HepG2 (cell line): ENCODE results near the gene AMIGO3. TPM values are rescaled to one million over a fixed set of nuclear protein-coding genes. Genes with fewer than 3 reads are reported as not detected.

Experiments
- ETS1 ChIP-seq: sonication (generic); formaldehyde crosslinking; IDR thresholded peaks from 2 replicates; pipeline ENCODE4 v1.4.0; 2020; ENCODE audit warnings: missing genetic modification reagents
- FUBP1 ChIP-seq: sonication (generic); formaldehyde crosslinking; IDR thresholded peaks from 2 replicates; pipeline ENCODE4 v1.5.1; 2020; ENCODE audit warnings: missing genetic modification reagents, mild to moderate bottlenecking, borderline replicate concordance
- HMG20B ChIP-seq: conservative IDR thresholded peaks from 2 replicates; pipeline ENCODE4 v1.6.1; 2016; ENCODE audit warnings: missing genetic modification reagents, missing compliant biosample characterization
- NBN ChIP-seq: fragments of 450-650 bp; conservative IDR thresholded peaks from 2 replicates; pipeline ENCODE4 v1.6.1; 2017
- PBX3 ChIP-seq: sonication (generic); formaldehyde crosslinking; IDR thresholded peaks from 2 replicates; pipeline ENCODE4 v1.8.1; 2023; ENCODE audit warnings: missing genetic modification reagents, inconsistent platforms, borderline replicate concordance
- POLR2G ChIP-seq: fragments of 200-400 bp; formaldehyde crosslinking; IDR thresholded peaks from 2 replicates; pipeline ENCODE4 v1.6.1; 2018; ENCODE audit warnings: mild to moderate bottlenecking, low read depth, low read length, moderate library complexity
- TBP ChIP-seq: sonication (generic); formaldehyde crosslinking; IDR thresholded peaks from 2 replicates; pipeline ENCODE4 v1.5.0; 2020; ENCODE audit warnings: missing genetic modification reagents
- ZBTB14 ChIP-seq: sonication (generic); formaldehyde crosslinking; IDR thresholded peaks from 2 replicates; pipeline ENCODE4 v1.4.0; 2020; ENCODE audit warnings: missing genetic modification reagents
- ZBTB7A ChIP-seq: sonication (generic); formaldehyde crosslinking; IDR thresholded peaks from 2 replicates; pipeline ENCODE4 v1.8.0; 2022; ENCODE audit warnings: mild to moderate bottlenecking, missing genetic modification reagents
- ZNF136 ChIP-seq: sonication (generic); formaldehyde crosslinking; IDR thresholded peaks from 2 replicates; pipeline ENCODE4 v1.8.1; 2022; ENCODE audit warnings: low read depth, mild to moderate bottlenecking, moderate library complexity, missing genetic modification reagents
- ZNF260 ChIP-seq: sonication (generic); formaldehyde crosslinking; IDR thresholded peaks from 2 replicates; pipeline ENCODE4 v1.4.0; 2020; ENCODE audit warnings: missing genetic modification reagents, low read depth, mild to moderate bottlenecking, borderline replicate concordance
- ZNF674 ChIP-seq: sonication (generic); formaldehyde crosslinking; IDR thresholded peaks from 2 replicates; pipeline ENCODE4 v1.5.0; 2020; ENCODE audit warnings: low read depth, mild to moderate bottlenecking, missing genetic modification reagents
- ZNF781 ChIP-seq: sonication (generic); formaldehyde crosslinking; IDR thresholded peaks from 2 replicates; pipeline ENCODE4 v1.5.1; 2020; ENCODE audit warnings: borderline replicate concordance, mild to moderate bottlenecking, missing genetic modification reagents; ENCODE audit errors: not compliant biosample characterization
- ZNF879 ChIP-seq: sonication (generic); formaldehyde crosslinking; IDR thresholded peaks from 2 replicates; pipeline ENCODE4 v1.8.1; 2023; ENCODE audit warnings: missing genetic modification reagents
- polyA plus RNA-seq, 8 experiments: library from polyadenylated mRNA; depleted of rRNA in 3 of 8; stranded (reverse) in 7 of 8; unstranded in 1 of 8; fragments of >200 nt; fragmentation: Illumina TruSeq in 4 of 8; extraction: Trizol in 4 of 8; gene quantifications; 2 replicates each; pipeline versions ENCODE4 v1.2.1 to v1.2.3, GENCODE V29; 2011 to 2016; ENCODE audit warnings: low read depth in 4 of 8, missing spikeins in 1 of 8, mixed read lengths in 1 of 8; ENCODE audit not compliant: insufficient read depth in 1 of 8
- total RNA-seq, 5 experiments: library from RNA; depleted of rRNA; stranded (reverse); fragments of >200 nt; fragmentation: Illumina TruSeq; extraction: Trizol; gene quantifications; 2 replicates each; pipeline ENCODE4 v1.2.3, GENCODE V29; 2016; ENCODE audit warnings: low read depth in 1 of 5
- TF ChIP-seq, protein P1 (sequence below): sonication (generic); formaldehyde crosslinking; IDR thresholded peaks from 2 replicates; pipeline ENCODE4 v1.4.0; 2020; ENCODE audit warnings: mild to moderate bottlenecking, missing genetic modification reagents
- TF ChIP-seq, protein P2 (sequence below): fragments of 450-650 bp; IDR thresholded peaks from 2 replicates; pipeline ENCODE4 v1.6.1; 2017; ENCODE audit warnings: mild to moderate bottlenecking

The AMIGO3 gene
- total and polyA plus RNA-seq, 2 of the 13 experiments (the other 11 are each of a cell fraction or from before 2014, with no cell fraction given): 0.35 TPM; not detected in 1

GRCh38 chr3:49673715-49674496, 45.6 kb downstream of the AMIGO3 start, which contains the start of gene APEH (continued):
- TF ChIP-seq ZBTB14 (CRISPR knock-in tag) (peak; percentile 77), ZNF136 (CRISPR knock-in tag) (peak; percentile 95; the same call in 1 of the 2 replicates), FUBP1 (CRISPR knock-in tag) (no peak), TBP (CRISPR knock-in tag) (no peak), PBX3 (CRISPR knock-in tag) (no peak), POLR2G (peak; percentile 54), ZNF879 (CRISPR knock-in tag) (0 out of 2 replicates have a peak, but pooled peaks have one; percentile 62), HMG20B (CRISPR knock-in tag) (no peak; the same call in none of the 2 replicates), NBN (no peak), ZBTB7A (CRISPR knock-in tag) (peak; percentile 69; the same call in 1 of the 2 replicates), ZNF781 (CRISPR knock-in tag) (peak; percentile 62), ZNF260 (CRISPR knock-in tag) (no peak), ETS1 (CRISPR knock-in tag) (no peak), ZNF674 (no peak; the same call in 1 of the 2 replicates)
- TF ChIP-seq, protein P1, sequence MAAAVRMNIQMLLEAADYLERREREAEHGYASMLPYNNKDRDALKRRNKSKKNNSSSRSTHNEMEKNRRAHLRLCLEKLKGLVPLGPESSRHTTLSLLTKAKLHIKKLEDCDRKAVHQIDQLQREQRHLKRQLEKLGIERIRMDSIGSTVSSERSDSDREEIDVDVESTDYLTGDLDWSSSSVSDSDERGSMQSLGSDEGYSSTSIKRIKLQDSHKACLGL (CRISPR knock-in tag): peak; percentile 55; the same call in 1 of the 2 replicates
- TF ChIP-seq, protein P2, sequence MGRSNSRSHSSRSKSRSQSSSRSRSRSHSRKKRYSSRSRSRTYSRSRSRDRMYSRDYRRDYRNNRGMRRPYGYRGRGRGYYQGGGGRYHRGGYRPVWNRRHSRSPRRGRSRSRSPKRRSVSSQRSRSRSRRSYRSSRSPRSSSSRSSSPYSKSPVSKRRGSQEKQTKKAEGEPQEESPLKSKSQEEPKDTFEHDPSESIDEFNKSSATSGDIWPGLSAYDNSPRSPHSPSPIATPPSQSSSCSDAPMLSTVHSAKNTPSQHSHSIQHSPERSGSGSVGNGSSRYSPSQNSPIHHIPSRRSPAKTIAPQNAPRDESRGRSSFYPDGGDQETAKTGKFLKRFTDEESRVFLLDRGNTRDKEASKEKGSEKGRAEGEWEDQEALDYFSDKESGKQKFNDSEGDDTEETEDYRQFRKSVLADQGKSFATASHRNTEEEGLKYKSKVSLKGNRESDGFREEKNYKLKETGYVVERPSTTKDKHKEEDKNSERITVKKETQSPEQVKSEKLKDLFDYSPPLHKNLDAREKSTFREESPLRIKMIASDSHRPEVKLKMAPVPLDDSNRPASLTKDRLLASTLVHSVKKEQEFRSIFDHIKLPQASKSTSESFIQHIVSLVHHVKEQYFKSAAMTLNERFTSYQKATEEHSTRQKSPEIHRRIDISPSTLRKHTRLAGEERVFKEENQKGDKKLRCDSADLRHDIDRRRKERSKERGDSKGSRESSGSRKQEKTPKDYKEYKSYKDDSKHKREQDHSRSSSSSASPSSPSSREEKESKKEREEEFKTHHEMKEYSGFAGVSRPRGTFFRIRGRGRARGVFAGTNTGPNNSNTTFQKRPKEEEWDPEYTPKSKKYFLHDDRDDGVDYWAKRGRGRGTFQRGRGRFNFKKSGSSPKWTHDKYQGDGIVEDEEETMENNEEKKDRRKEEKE: no peak
